ENCODE measurements around the gene ASTL. TPM values are rescaled to one million over a fixed set of nuclear protein-coding genes. Genes with fewer than 3 reads are reported as not detected.

The ASTL gene
- total and polyA plus RNA-seq, 9 of the 15 experiments (the other 6 are each of a cell fraction or from before 2014, with no cell fraction given), result not detected

GRCh38 chr2:96124406-96125265, 13.7 kb downstream of the ASTL start:
- TF ChIP-seq NFRKB (IDR thresholded peaks at IDR 0.05; ENCODE audit: low read depth) (no peak), NRF1 (conservative IDR thresholded peaks at IDR 0.05 in 1 of 2, IDR thresholded peaks at IDR 0.05 in 1 of 2) (0 out of 4 replicates have a peak, but pooled peaks of 1 of the 2 experiments have one; percentile 17)
- CTCF ChIA-PET (ENCODE audit: low intra/inter-chr PET ratio), result no interaction called here
- Histone ChIP-seq H3K27me3 (ENCODE audit: control insufficient read depth in 2 of 2, insufficient read depth in 2 of 2, low read length in 2 of 2) (peaks cover 31 to 79% of the 10 kb centered on the region in 2 experiments; a peak in 4 of 5 replicates), H3K27ac (ENCODE audit: extremely low read depth, low read depth, low read length) (no peak overlapping the region), H3K4me1 (replicated peaks in 1 of 2; ENCODE audit: control insufficient read depth in 2 of 2, insufficient read depth in 2 of 2, low read length in 2 of 2) (peaks cover 0 to 2% of the 10 kb centered on the region in 2 experiments; a peak in 2 of 5 replicates), H2AFZ (ENCODE audit: low read depth, low read length) (no peak overlapping the region), H3K9me3 (replicated peaks; ENCODE audit: control insufficient read depth, insufficient read depth, low read depth, low read length) (no peaks in the 10 kb centered on the region), H3K9me1 (ENCODE audit: control insufficient read depth, insufficient read depth, low read length) (no peaks in the 10 kb centered on the region), H3K36me3 (ENCODE audit: control insufficient read depth, insufficient read depth, low read length) (no peaks in the 10 kb centered on the region), H3K79me2 (ENCODE audit: control insufficient read depth, insufficient read depth, low read length) (no peaks in the 10 kb centered on the region), H4K20me1 (replicated peaks; ENCODE audit: control insufficient read depth, insufficient read depth, low read length) (peaks cover 7% of the 10 kb centered on the region; the same call in 1 of the 2 replicates), H3K4me2 (ENCODE audit: insufficient read depth, low read length) (no peak overlapping the region), H3K9ac (ENCODE audit: insufficient read depth in 1 of 2, low read depth in 2 of 2, low read length in 2 of 2) (no peak overlapping the region), H3K4me3 (no peak overlapping the region)
- BruUV-seq (replicated peaks), result no TSS peak
- 0% methylated on average over 14 of the region's 14 CpGs for WGBS (ENCODE audit: insufficient coverage, low coverage, missing lambda C conversion rate)
- in situ Hi-C loops (cut with MboI), result no loop called here
- intact Hi-C loops (cut with micrococcal nuclease), result no loop called here
- FAIRE-seq (no peak), DNase-seq (ENCODE audit: extremely low read depth in 1 of 4, low spot score in 3 of 4) (no peak), ATAC-seq (no peak)
- POLR2A ChIA-PET, result no interaction called here

- Histone ChIP-seq H3K4me3 (no peak overlapping the region), H3K36me3 (ENCODE audit: control insufficient read depth, insufficient read depth, low read length) (no peaks in the 10 kb centered on the region), H2AFZ (ENCODE audit: low read depth, low read length) (no peak overlapping the region), H3K27ac (ENCODE audit: extremely low read depth, low read depth, low read length) (no peak overlapping the region), H3K4me1 (replicated peaks in 1 of 2; ENCODE audit: control insufficient read depth in 2 of 2, insufficient read depth in 2 of 2, low read length in 2 of 2) (no peaks in the 10 kb centered on the region; a peak in 1 of 5 replicates), H3K79me2 (ENCODE audit: control insufficient read depth, insufficient read depth, low read length) (no peaks in the 10 kb centered on the region), H3K9ac (ENCODE audit: insufficient read depth in 1 of 2, low read depth in 2 of 2, low read length in 2 of 2) (no peak overlapping the region), H3K9me1 (ENCODE audit: control insufficient read depth, insufficient read depth, low read length) (no peaks in the 10 kb centered on the region), H3K9me3 (replicated peaks; ENCODE audit: control insufficient read depth, insufficient read depth, low read depth, low read length) (no peaks in the 10 kb centered on the region), H3K27me3 (ENCODE audit: control insufficient read depth in 2 of 2, insufficient read depth in 2 of 2, low read length in 2 of 2) (peaks cover 30 to 81% of the 10 kb centered on the region in 2 experiments; a peak in 4 of 5 replicates), H4K20me1 (replicated peaks; ENCODE audit: control insufficient read depth, insufficient read depth, low read length) (peaks cover 7% of the 10 kb centered on the region), H3K4me2 (ENCODE audit: insufficient read depth, low read length) (no peak overlapping the region)
- CTCF ChIA-PET (ENCODE audit: low intra/inter-chr PET ratio), result no interaction called here
- 1% methylated on average over 10 of the region's 11 CpGs for WGBS (ENCODE audit: insufficient coverage, low coverage, missing lambda C conversion rate)
- intact Hi-C loops (cut with micrococcal nuclease), result no loop called here
- DNase-seq (ENCODE audit: extremely low read depth in 1 of 4, low spot score in 3 of 4) (no peak), ATAC-seq (no peak), FAIRE-seq (no peak)
- no TSS peak for BruUV-seq (replicated peaks)
- TF ChIP-seq SMAD4 (CRISPR knock-in tag; conservative IDR thresholded peaks at IDR 0.05) (no peak), TBL1XR1 (IDR thresholded peaks at IDR 0.05; ENCODE audit: low read length in 2 of 2) (no peak), POLR2G (IDR thresholded peaks at IDR 0.05; ENCODE audit: low read depth, low read length) (no peak), SNRNP70 (optimal IDR thresholded peaks at IDR 0.05; ENCODE audit: low read depth, low read length) (no peak), NELFE (IDR thresholded peaks at IDR 0.05; ENCODE audit: insufficient read depth, insufficient read length) (no peak), SIRT6 (IDR thresholded peaks at IDR 0.05; ENCODE audit: low read depth, low read length) (no peak), JUND (IDR thresholded peaks at IDR 0.05; ENCODE audit: borderline replicate concordance, low read depth, low read length) (no peak), JUND (tag; IDR thresholded peaks at IDR 0.05; ENCODE audit: borderline replicate concordance, low read depth, low read length) (no peak), HDAC1 (IDR thresholded peaks at IDR 0.05) (no peak), GTF2F1 (IDR thresholded peaks at IDR 0.05; ENCODE audit: low read depth, low read length) (no peak), SRSF9 (IDR thresholded peaks at IDR 0.05; ENCODE audit: borderline replicate concordance, low read depth, low read length) (no peak)
- in situ Hi-C loops (cut with MboI), result no loop called here
- POLR2A ChIA-PET, result interaction anchor here (0.6 kb wide), 1 partner anchor 420 kb away, joined by 3 read pairs; no protein-coding TSS in a partner anchor
These were observed 14.4 kb downstream of the ASTL start for GRCh38 chr2:96123936-96124335.
